SK-N-SH (cell line): ENCODE results near the gene DAP. TPM values are rescaled to one million over a fixed set of nuclear protein-coding genes. Genes with fewer than 3 reads are reported as not detected.

Source experiments
- CTCF ChIA-PET: fragments of 300-600, 350-600 bp; formaldehyde crosslinking; extraction: SDS; loops from one replicate; lab custom pipeline; 2021; lab: Yijun Ruan, JAX
- POLR2A ChIA-PET: fragments of 350-600 bp; sonication (Branson Sonifier 250); formaldehyde crosslinking; extraction: SDS; loops from one replicate; lab custom pipeline; 2020; ENCODE audit warnings: antibody characterized with exemption, inconsistent platforms; lab: Yijun Ruan, JAX
- DNase-seq: peaks from one replicate; pipeline ENCODE4 v3.0.0; 2012
- H2AFZ ChIP-seq: fragments of 200-600 bp; sonication (generic); 2 replicates; pipeline ENCODE4 v1.8.1; 2016; ENCODE audit warnings: antibody characterized with exemption, mild to moderate bottlenecking, low read depth
- H3F3A ChIP-seq: fragments of 200-600 bp; sonication (generic); replicated peaks from 2 replicates; pipeline ENCODE3; 2016; ENCODE audit warnings: antibody characterized with exemption, mild to moderate bottlenecking; ENCODE audit not compliant: insufficient read depth
- H3K27ac ChIP-seq, 2 experiments: fragments of 200-500 bp in 1 of 2; fragments of 200-600 bp in 1 of 2; sonication (Bioruptor generic) in 1 of 2; sonication (generic), shearing (Covaris generic) in 1 of 2; 2 replicates each; pipeline versions ENCODE4 v1.5.1 to v1.6.1; 2014 to 2016; ENCODE audit warnings: low read depth in 2 of 2, inconsistent platforms in 1 of 2, low read length in 1 of 2, mild to moderate bottlenecking in 1 of 2, mixed read lengths in 1 of 2
- H3K27me3 ChIP-seq: fragments of 200-600 bp; sonication (generic), shearing (Covaris generic); 2 replicates; pipeline ENCODE4 v1.6.1; 2016; ENCODE audit warnings: mixed run types; ENCODE audit not compliant: insufficient read depth
- H3K36me3 ChIP-seq, 2 experiments: fragments of 200-500 bp in 1 of 2; fragments of 200-600 bp in 1 of 2; sonication (Bioruptor generic) in 1 of 2; sonication (generic) in 1 of 2; replicated peaks in 1 of 2; 2 replicates each; pipeline versions ENCODE3 to v1.5.1; 2014 to 2016; ENCODE audit warnings: low read length in 1 of 2, mild to moderate bottlenecking in 1 of 2; ENCODE audit not compliant: insufficient read depth in 2 of 2, control insufficient read depth in 1 of 2
- H3K4me1 ChIP-seq, 2 experiments: fragments of 200-500 bp in 1 of 2; fragments of 200-600 bp in 1 of 2; sonication (Bioruptor generic) in 1 of 2; sonication (generic), shearing (Covaris generic) in 1 of 2; 2 replicates each; pipeline versions ENCODE4 v1.5.1 to v1.6.1; 2014 to 2016; ENCODE audit warnings: low read depth in 1 of 2, low read length in 1 of 2, mixed run types in 1 of 2; ENCODE audit not compliant: insufficient read depth in 2 of 2, control insufficient read depth in 1 of 2
- H3K4me2 ChIP-seq: fragments of 200-600 bp; sonication (generic), shearing (Covaris generic); 2 replicates; pipeline ENCODE4 v1.6.1; 2017; ENCODE audit warnings: mixed run types
- H3K4me3 ChIP-seq, 2 experiments: fragments of 200-500 bp in 1 of 2; fragments of 200-600 bp in 1 of 2; sonication (Bioruptor generic) in 1 of 2; sonication (generic), shearing (Covaris generic) in 1 of 2; 2 replicates each; pipeline versions ENCODE4 v1.5.1 to v1.8.1; 2014 to 2016; ENCODE audit warnings: low read depth in 2 of 2, inconsistent platforms in 1 of 2, low read length in 1 of 2, mild to moderate bottlenecking in 1 of 2, mixed read lengths in 1 of 2, moderate library complexity in 1 of 2
- H3K79me2 ChIP-seq: fragments of 200-600 bp; sonication (generic); 2 replicates; pipeline ENCODE4 v1.8.1; 2017; ENCODE audit warnings: mild to moderate bottlenecking; ENCODE audit not compliant: insufficient read depth
- H3K9ac ChIP-seq: fragments of 200-600 bp; sonication (generic); 2 replicates; pipeline ENCODE4 v1.6.1; 2017; ENCODE audit warnings: mixed run types
- H3K9me2 ChIP-seq: fragments of 200-600 bp; sonication (generic); 2 replicates; pipeline ENCODE4 v1.6.1; 2017; ENCODE audit warnings: mixed run types
- H3K9me3 ChIP-seq: fragments of 200-600 bp; sonication (generic); 2 replicates; pipeline ENCODE4 v1.6.1; 2017; ENCODE audit warnings: mixed run types, mild to moderate bottlenecking, moderate library complexity
- H4K20me1 ChIP-seq: fragments of 200-600 bp; sonication (generic); 2 replicates; pipeline ENCODE4 v1.6.1; 2017; ENCODE audit warnings: mild to moderate bottlenecking, mixed run types; ENCODE audit not compliant: insufficient read depth
- GATA2 ChIP-seq: sonication (generic); formaldehyde crosslinking; IDR thresholded peaks from 2 replicates; pipeline ENCODE4 v1.5.0; 2020; ENCODE audit warnings: mild to moderate bottlenecking, missing genetic modification reagents
- POLR2AphosphoS5 ChIP-seq: IDR thresholded peaks from 2 replicates; pipeline ENCODE4 v1.6.1; 2012; ENCODE audit warnings: low read depth, low read length
- RCOR1 ChIP-seq: fragments of 150-350 bp; IDR thresholded peaks from 2 replicates; pipeline ENCODE4 v1.6.1; 2017; ENCODE audit warnings: antibody characterized with exemption, low read length
- REST ChIP-seq: IDR thresholded peaks from 2 replicates; pipeline ENCODE4 v1.6.1; 2012; ENCODE audit warnings: mild to moderate bottlenecking, low read depth, low read length, moderate library complexity
- SIN3A ChIP-seq: IDR thresholded peaks from 2 replicates; pipeline ENCODE4 v1.6.1; 2012; ENCODE audit warnings: low read depth, mild to moderate bottlenecking, low read length, moderate library complexity, borderline replicate concordance
- ZBTB33 ChIP-seq: IDR thresholded peaks from 2 replicates; pipeline ENCODE4 v1.4.0; 2012; ENCODE audit warnings: low read depth, borderline replicate concordance
- WGBS: methylation state at CpG from one replicate; pipeline ENCODE4 v1.1.6; 2017; ENCODE audit warnings: low lambda C conversion rate; 5-methylcytosine and 5-hydroxymethylcytosine counted together
- polyA plus RNA-seq, 3 experiments: library from polyadenylated mRNA; depleted of rRNA; stranded (reverse); fragments of >200 nt; gene quantifications; 2 replicates each; pipeline ENCODE4 v1.2.3, GENCODE V29; 2012
- TF ChIP-seq, protein P1 (sequence below): fragments of 150-350 bp; IDR thresholded peaks from 2 replicates; pipeline ENCODE4 v1.6.1; 2017; ENCODE audit warnings: antibody characterized with exemption, low read length, low read depth, borderline replicate concordance
- TF ChIP-seq, protein P2 (sequence below): IDR thresholded peaks from 2 replicates; pipeline ENCODE4 v1.4.0; 2012; ENCODE audit warnings: low read depth, borderline replicate concordance

Gene DAP
- polyA plus RNA-seq, 1 of the 3 experiments (the other 2 are of a cell fraction) = 78.2 TPM

DNA sequence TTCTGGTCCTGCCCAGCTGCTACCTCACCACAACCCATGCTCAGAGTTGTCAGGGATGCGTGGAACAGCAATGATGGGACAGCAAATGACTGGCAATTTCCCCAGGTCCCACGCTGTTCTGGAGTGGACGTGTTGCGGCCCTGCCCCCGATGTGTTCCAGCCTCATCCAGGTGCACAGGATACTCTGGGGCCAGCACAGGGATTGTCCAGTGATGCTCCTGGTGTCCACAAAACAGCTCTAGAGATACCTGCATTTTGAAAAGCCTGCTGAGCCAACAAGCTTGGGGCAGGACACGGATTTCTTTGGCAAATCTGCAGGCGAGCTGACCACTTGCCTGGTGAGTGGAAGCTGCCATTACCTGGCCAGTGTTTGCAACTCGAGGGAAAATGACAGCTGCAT, 108.4 kb downstream of the DAP start (continued):
- TF ChIP-seq, protein P1, sequence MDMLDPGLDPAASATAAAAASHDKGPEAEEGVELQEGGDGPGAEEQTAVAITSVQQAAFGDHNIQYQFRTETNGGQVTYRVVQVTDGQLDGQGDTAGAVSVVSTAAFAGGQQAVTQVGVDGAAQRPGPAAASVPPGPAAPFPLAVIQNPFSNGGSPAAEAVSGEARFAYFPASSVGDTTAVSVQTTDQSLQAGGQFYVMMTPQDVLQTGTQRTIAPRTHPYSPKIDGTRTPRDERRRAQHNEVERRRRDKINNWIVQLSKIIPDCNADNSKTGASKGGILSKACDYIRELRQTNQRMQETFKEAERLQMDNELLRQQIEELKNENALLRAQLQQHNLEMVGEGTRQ = no peak
- no peak for TF ChIP-seq RCOR1
- TF ChIP-seq GATA2 = no peak
- TF ChIP-seq SIN3A = no peak
- TF ChIP-seq, protein P2, sequence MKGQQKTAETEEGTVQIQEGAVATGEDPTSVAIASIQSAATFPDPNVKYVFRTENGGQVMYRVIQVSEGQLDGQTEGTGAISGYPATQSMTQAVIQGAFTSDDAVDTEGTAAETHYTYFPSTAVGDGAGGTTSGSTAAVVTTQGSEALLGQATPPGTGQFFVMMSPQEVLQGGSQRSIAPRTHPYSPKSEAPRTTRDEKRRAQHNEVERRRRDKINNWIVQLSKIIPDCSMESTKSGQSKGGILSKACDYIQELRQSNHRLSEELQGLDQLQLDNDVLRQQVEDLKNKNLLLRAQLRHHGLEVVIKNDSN = no peak

DNA sequence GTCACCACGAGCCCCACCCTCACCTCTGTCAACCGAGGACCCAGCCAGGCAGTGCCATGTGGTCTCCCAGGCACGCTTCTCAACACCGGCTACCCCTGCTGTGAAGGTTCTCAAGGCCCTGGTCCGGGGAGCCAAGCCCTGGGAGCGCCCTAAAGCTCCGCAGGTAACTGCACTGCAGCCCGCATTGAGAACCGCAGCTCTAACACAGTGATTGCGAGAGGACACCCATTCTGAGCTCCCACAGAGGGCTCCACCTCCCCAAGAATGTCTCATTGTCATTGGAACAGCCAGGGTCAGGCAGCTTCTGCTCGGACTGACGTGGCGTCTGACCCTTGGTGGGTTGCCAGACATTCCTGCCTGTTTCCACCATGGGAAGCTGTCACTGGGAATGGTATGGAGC, 108.9 kb downstream of the DAP start:
- WGBS = 85% methylated on average over 3 of the region's 13 CpGs
- Histone ChIP-seq H4K20me1 (0 out of 2 replicates have a peak, but pooled peaks cover 4% of the 10 kb centered on the region), H3K4me3 (no peak overlapping the region), H3F3A (no peaks in the 10 kb centered on the region), H3K4me2 (no peak overlapping the region), H3K9me3 (no peaks in the 10 kb centered on the region), H3K79me2 (no peaks in the 10 kb centered on the region), H3K27ac (no peak overlapping the region), H3K9ac (no peak overlapping the region), H3K9me2 (no peaks in the 10 kb centered on the region), H3K27me3 (no peaks in the 10 kb centered on the region), H3K4me1 (peaks cover 0 to 11% of the 10 kb centered on the region in 2 experiments; a peak in 2 of 4 replicates), H2AFZ (no peak overlapping the region), H3K36me3 (peaks cover 0 to 7% of the 10 kb centered on the region in 2 experiments)
- ChIA-PET POLR2A (no interaction called here), CTCF (no interaction called here)
- no peak for TF ChIP-seq POLR2AphosphoS5
- no peak for TF ChIP-seq REST
- no peak for DNase-seq

GRCh38 chr5:10649666-10650380, 111.2 kb downstream of the DAP start:
- no peak overlapping the region for H2AFZ ChIP-seq
- peak; percentile 93 for TF ChIP-seq REST
- TF ChIP-seq ZBTB33 = no peak
- TF ChIP-seq, all 33 proteins: peak for 1
- peak; percentile 83 for DNase-seq
- H3F3A ChIP-seq = peaks cover 4% of the 10 kb centered on the region
- POLR2A ChIA-PET = no interaction called here
- H3K36me3 ChIP-seq = peaks cover 0 to 7% of the 10 kb centered on the region in 2 experiments
- H3K4me3 ChIP-seq = peak overlapping the region in 1 of 2 experiments; percentile 31; a peak in 1 of 4 replicates
- no peak overlapping the region for H3K4me2 ChIP-seq
- no peaks in the 10 kb centered on the region for H3K27me3 ChIP-seq
- CTCF ChIA-PET = no interaction called here
- H3K9me2 ChIP-seq = no peaks in the 10 kb centered on the region
- H3K9me3 ChIP-seq = no peaks in the 10 kb centered on the region
- peaks cover 0 to 2% of the 10 kb centered on the region in 2 experiments; a peak in 2 of 4 replicates for H3K4me1 ChIP-seq
- H4K20me1 ChIP-seq = 0 out of 2 replicates have a peak, but pooled peaks cover 4% of the 10 kb centered on the region
- H3K27ac ChIP-seq = no peak overlapping the region
- no peaks in the 10 kb centered on the region for H3K79me2 ChIP-seq
- no peak overlapping the region for H3K9ac ChIP-seq
- WGBS = 62% methylated on average over 30 of the region's 68 CpGs
